Posterior vena cava (tissue), 2 donors: ENCODE measurements around the gene SLC16A6. TPM values are rescaled to one million over a fixed set of nuclear protein-coding genes. Genes with fewer than 3 reads are reported as not detected.
"Not testable (repeated sequence)": the region's sequence is repeated elsewhere in the genome, so short reads cannot be mapped to it uniquely, and the experiment has no call there.

Experiments used
- DNase-seq: peaks from one replicate; pipeline ENCODE4 v3.0.0-alpha.2; 2020; ENCODE audit warnings: low spot score
- intact Hi-C, 2 donors: fragments of 100-400 bp; cut with DNase I; formaldehyde crosslinking; loops; one replicate each; pipeline versions ENCODE4 v1.14.1 to v1.14.2; 2022 to 2023
- total RNA-seq, 2 donors: library from RNA; stranded (reverse); fragmentation: NEBNext Ultra II Directional; extraction: Animal tissue kit (Norgen Biotek cat#: 25700); gene quantifications; one replicate each; pipeline ENCODE4 v1.2.1, GENCODE V29; 2021
- donor health status: DM: yes; HTN: yes; CAD: no.
- donor health status: DM: yes; HTN: yes; CAD: no.

SLC16A6 gene
- total RNA-seq, 2 donors from 2014 or later: 1.7 to 1.9 TPM

DNA sequence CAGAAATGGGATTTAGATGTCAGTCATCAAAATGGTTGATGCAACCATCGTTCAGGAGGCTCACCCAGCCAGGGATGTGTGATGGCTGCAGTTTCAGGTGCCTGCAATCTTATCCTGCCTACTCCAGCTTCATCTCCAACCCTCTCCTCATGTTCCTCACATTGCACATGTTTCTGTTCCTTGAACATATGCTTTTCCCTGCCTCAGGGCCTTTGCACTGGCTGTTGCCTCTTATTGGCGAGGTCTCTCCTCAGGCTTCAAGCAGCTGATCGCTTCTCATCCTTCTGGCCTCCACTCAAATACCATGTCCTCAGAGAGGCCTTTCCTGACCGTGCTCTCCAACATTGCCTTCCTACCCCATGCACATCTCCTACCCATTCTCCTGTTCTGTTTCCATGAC is 25.0 kb upstream of the SLC16A6 start:
- intact Hi-C loops: no loop called here
- no peak for DNase-seq

GRCh38 chr17:68314916-68315535 is 24.1 kb upstream of the SLC16A6 start:
- DNase-seq: no peak
- intact Hi-C loops: no loop called here

DNA sequence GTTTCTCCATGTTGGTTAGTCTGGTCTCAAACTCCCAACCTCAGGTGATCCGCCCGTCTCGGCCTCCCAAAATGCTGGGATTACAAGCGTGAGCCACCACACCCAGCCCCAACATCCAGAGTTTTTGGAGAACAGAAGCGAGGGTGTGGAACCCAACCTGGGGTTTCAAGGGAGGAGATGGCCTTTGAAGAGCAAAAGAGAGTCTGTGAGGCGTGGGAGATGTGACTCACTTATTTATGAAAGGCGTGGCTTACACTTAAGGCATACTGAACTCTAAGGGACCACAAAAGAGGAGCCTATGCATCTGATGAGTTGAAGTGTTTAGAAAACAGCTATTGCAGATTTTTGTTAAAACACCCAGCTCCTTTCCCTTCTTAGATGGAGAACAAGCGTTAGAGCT is 19.2 kb upstream of the SLC16A6 start:
- DNase-seq: no peak
- intact Hi-C loops: no loop called here

DNA sequence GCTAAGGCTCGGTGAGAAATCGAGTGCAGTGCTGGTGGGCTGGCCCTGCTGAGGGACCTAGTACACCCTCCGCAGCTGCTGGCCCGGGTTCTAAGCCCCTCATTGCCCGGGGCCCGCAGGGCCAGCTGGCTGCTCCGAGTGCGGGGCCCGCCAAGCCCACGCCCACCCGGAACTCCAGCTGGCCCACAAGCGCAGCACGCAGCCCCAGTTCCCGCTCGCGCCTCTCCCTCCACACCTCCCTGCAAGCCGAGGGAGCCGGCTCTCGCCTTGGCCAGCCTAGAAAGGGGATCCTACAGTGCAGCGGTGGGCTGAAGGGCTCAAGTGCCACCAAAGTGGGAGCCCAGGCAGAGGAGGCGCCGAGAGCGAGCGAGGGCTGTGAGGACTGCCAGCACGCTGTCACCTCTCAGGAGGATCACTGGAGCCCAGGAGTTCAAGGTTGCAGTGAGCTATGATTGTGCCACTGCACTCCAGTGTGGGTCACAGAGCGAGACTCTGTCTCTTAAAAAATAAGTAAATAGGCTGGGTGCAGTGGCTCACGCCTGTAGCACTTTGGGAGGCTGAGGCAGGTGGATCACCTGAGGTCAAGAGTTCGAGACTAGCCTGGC is 18.2 kb upstream of the SLC16A6 start:
- intact Hi-C loops, DNase-seq: not testable (repeated sequence)

DNA sequence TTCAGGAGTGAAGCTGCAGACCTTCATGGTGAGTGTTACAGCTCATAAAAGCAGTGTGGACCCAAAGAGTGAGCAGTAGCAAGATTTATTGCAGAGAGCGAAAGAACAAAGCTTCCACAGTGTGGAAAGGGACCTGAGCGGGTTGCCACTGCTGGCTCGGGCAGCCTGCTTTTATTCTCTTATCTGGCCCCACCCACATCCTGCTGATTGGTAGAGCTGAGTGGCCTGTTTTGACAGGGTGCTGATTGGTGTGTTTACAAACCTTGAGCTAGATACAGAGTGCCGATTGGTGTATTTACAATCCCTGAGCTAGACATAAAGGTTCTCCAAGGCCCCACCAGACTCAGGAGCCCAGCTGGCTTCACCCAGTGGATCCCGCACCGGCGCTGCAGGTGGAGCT is 17.6 kb upstream of the SLC16A6 start:
- intact Hi-C loops, DNase-seq: not testable (repeated sequence)

GRCh38 chr17:68307443-68307842 is 16.5 kb upstream of the SLC16A6 start:
- intact Hi-C loops: no loop called here
- DNase-seq: no peak

DNA sequence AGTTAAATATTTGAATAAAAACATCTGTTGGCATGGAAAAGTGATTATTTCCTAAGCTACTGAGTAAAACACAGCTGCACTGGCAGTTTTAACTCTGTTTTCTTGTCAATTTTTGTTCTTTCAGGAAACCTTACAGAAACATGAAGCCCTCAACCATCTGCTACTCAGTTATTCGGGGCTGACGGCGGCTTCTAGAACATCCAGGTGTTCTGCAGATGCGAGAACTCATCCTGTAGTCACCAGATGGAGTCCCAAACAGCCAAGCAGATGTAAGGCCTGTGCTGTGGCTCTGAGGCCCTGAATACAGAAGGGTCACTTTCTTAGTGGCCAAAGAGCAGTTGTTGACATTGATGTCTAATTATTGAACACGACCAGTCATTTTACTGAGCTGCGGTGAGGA is 15.9 kb upstream of the SLC16A6 start:
- intact Hi-C loops: no loop called here
- DNase-seq: no peak

- DNase-seq: no peak
- intact Hi-C loops: no loop called here
Measured at GRCh38 chr17:68305142-68305541, 14.2 kb upstream of the SLC16A6 start.

- intact Hi-C loops: no loop called here
- DNase-seq: no peak
Measured at GRCh38 chr17:68304706-68305105, 13.8 kb upstream of the SLC16A6 start.

DNA sequence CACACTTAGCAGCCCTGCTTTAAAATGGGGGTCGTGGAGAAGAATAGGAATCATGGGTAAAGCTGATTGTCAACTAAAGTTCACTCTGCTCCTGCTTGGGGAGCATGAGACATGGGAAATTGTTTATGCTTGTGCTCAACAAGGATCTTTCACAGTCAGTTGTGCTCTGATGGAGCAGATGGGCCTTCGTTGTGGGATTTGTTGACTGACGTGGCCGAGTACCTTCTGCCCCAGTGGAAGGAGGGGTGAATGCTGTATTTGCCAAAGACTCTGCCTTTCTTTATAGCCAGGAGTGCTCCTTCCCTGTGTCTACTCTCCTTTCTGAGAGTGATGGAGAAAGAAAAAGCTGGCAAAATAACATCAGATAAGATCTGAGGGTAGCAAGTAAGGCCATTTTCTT is 11.7 kb upstream of the SLC16A6 start:
- intact Hi-C loops: no loop called here
- DNase-seq: no peak

- DNase-seq: no peak
- intact Hi-C loops: no loop called here
Measured at GRCh38 chr17:68302066-68302564, 11.2 kb upstream of the SLC16A6 start.

DNA sequence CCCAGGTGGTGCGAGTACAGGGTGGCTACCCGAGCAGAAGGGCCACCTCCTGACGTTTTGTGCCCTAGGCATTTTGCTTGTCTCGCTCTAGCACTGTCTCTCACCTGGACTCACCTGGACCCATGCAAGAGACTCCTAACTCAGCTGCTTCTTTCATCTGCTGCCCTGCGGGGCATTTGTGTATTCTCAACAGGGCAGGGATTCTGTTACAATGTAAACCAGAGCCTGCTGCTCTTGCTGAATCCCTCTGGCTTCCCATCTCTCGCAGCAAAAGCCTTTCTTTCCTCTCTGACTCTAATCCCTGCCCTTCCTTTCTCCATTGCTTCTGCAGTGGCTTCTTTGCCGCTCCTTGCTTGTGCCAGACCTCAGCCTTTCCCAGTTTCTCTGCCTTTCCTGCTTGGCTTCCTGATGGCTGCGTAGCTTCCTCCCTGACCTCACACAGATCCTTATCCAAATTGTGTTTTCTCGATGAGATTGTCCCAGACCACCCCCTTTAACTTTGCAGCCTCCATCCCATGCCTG is 10.6 kb upstream of the SLC16A6 start:
- intact Hi-C loops: no loop called here
- no peak for DNase-seq

GRCh38 chr17:68299817-68300216 is 8.9 kb upstream of the SLC16A6 start:
- intact Hi-C loops: no loop called here

DNA sequence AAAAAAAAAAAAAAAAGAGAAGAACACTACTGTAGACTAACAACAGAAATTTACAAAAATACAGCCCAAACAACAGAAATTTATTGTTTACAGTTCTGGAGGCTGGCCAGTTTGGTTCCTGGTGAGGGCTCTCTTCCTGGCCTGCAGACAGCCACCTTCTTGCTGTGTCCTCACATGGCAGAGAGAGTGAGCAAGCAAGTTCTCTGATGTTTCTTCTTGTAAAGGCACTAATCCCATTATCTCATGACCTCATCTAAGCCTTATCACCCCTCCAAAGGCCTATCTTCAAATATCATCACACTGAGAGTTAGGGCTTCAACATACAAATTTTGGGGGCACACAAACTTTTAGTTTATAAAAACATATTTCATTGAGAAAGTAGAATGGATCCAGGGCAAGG is 7.7 kb upstream of the SLC16A6 start:
- intact Hi-C loops: no loop called here
- no peak for DNase-seq

More at GRCh38 chr17:68299817-68300216, 8.9 kb upstream of the SLC16A6 start:
- no peak for DNase-seq

DNA sequence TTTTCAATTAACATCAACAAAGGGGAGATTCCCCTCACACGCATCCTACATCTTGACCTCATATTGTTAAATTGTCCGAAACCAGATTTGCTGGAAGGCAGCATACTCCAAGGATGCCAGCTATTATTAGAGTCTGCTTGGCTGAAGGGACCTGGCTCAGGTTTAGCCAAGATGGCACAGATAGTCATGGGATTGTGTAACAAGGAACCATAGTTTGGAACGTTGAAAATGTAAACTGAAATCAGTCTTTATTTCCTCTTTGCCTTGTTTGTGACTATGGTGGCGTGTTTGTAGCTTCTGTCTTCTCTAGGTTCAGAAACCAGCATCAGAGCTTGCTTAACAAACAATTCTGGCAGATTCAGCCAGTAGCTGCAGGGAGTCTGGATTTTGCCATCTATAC is 6.3 kb upstream of the SLC16A6 start:
- DNase-seq: no peak
- intact Hi-C loops: no loop called here

GRCh38 chr17:68296217-68297191 is 5.6 kb upstream of the SLC16A6 start:
- DNase-seq: no peak
- intact Hi-C loops: no loop called here

- no peak for DNase-seq
- intact Hi-C loops: no loop called here
Measured at GRCh38 chr17:68295086-68295485, 4.2 kb upstream of the SLC16A6 start.

DNA sequence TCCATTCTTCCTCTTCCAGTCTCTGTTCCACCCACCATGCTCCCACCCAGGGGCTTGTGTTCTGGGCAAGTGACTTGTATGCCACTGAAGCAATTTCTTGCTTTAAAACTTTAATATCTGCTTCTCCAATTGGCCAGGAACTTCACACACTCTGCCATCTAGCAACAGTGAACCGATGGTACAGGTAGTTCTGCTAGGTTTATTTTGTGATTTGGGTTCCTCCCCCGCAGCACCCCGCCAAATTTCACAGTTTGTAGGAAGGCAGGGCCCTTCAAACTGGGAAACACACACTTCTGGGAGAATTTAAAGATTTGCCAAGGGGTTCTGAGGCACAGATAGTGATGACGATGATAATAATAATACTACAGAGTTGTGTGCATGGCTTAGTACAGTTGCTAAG is 3.7 kb upstream of the SLC16A6 start:
- intact Hi-C loops: no loop called here
- DNase-seq: no peak

- intact Hi-C loops: no loop called here
- DNase-seq: no peak
Measured at GRCh38 chr17:68294196-68294555, 3.2 kb upstream of the SLC16A6 start.
